ENCODE results near the gene CCL3. TPM values are rescaled to one million over a fixed set of nuclear protein-coding genes. Genes with fewer than 3 reads are reported as not detected.
A peak's percentile ranks its signal among the peaks of the same experiment; 100 is the strongest.
"Not testable (repeated sequence)": the region's sequence is repeated elsewhere in the genome, so short reads cannot be mapped to it uniquely, and the experiment has no call there.

Gene CCL3
- total RNA-seq, 3 donors from 2014 or later, result 1.5 to 4.3 (median 4.1) TPM

DNA sequence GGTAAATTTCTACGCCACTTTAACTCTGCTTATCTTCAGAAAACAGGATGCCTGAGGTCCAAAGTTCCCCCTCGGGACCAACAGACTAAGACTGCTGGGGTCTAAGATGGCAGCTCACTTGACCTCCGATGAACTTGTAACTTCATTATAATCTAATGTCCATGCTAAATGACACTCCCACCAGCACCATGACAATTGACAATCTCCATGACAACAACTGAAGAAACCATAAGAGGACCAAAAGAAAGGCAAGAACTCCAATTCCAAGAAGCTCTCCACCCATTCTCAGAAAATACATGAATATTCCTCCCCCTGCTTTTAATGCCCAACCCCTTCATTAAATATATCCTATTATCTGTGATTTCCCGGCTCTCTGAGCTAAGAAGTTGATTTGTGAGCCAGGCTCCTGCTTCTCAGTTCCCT is 21.1 kb upstream of the CCL3 start:
- Histone ChIP-seq H3K36me3 (ENCODE audit: low read depth) (no peaks in the 10 kb centered on the region), H3K9me3 (no peaks in the 10 kb centered on the region), H3K4me1 (ENCODE audit: low read depth) (no peaks in the 10 kb centered on the region), H3K4me3 (no peak overlapping the region)
- TF ChIP-seq, protein P1, sequence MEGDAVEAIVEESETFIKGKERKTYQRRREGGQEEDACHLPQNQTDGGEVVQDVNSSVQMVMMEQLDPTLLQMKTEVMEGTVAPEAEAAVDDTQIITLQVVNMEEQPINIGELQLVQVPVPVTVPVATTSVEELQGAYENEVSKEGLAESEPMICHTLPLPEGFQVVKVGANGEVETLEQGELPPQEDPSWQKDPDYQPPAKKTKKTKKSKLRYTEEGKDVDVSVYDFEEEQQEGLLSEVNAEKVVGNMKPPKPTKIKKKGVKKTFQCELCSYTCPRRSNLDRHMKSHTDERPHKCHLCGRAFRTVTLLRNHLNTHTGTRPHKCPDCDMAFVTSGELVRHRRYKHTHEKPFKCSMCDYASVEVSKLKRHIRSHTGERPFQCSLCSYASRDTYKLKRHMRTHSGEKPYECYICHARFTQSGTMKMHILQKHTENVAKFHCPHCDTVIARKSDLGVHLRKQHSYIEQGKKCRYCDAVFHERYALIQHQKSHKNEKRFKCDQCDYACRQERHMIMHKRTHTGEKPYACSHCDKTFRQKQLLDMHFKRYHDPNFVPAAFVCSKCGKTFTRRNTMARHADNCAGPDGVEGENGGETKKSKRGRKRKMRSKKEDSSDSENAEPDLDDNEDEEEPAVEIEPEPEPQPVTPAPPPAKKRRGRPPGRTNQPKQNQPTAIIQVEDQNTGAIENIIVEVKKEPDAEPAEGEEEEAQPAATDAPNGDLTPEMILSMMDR (IDR thresholded peaks at IDR 0.05), result no peak
- ATAC-seq (no peak), DNase-seq (no peak)
- intact Hi-C loops (cut with DNase I, micrococcal nuclease), result loop anchor here in 1 of 2 donors (5.0 kb wide), 2 partner anchors 36 to 76 kb away; no protein-coding TSS in a partner anchor

DNA sequence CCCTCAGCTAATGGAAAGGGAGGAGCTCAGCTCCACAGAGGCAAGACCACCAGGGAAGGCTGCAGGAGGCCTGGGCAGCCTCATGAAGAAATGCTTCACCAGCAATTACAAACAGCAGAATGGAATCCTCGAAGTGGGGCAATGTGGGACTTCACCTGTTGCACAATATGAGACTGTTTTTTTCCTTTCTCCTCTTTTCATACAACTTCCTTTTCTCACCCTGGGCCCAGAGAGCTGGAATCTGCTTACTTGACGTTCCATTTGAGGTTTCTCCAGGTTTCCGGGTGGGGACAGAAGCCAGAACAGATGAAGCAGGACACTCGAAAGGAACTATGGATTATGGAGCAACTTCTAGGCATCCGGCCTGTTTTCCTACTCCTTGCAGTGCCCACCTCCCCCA is 18.3 kb upstream of the CCL3 start:
- DNase-seq; H3K4me1 ChIP-seq (ENCODE audit: low read depth); intact Hi-C loops (cut with DNase I, micrococcal nuclease); H3K36me3 ChIP-seq (ENCODE audit: low read depth); ATAC-seq; H3K9me3 ChIP-seq; H3K4me3 ChIP-seq: not testable (repeated sequence)

DNA sequence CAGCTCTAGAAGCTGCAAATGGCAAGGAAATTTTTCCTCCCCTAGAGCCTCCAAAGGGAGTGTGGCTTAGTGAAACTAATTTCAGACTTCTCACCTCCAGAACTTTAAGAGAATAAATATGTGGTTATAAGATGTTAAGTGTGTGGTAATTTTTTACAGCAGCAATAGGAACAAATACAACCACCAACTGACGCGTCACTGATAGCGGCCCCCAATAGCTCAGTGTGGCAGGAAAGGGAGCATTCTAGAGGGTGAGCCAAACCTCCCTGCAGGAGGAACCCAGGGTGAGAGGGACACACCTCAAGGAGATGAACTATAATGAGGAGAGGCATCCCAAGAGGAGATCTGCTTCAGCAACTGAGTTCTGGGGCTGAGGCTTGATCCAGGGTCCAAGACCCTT is 17.7 kb upstream of the CCL3 start:
- intact Hi-C loops (cut with DNase I, micrococcal nuclease), result no loop called here
- DNase-seq (no peak), ATAC-seq (peak; percentile 36)
- Histone ChIP-seq H3K36me3 (ENCODE audit: low read depth) (no peaks in the 10 kb centered on the region), H3K4me1 (ENCODE audit: low read depth) (no peaks in the 10 kb centered on the region), H3K4me3 (no peak overlapping the region), H3K9me3 (no peaks in the 10 kb centered on the region)
- TF ChIP-seq, protein P1 (IDR thresholded peaks at IDR 0.05), result no peak

DNA sequence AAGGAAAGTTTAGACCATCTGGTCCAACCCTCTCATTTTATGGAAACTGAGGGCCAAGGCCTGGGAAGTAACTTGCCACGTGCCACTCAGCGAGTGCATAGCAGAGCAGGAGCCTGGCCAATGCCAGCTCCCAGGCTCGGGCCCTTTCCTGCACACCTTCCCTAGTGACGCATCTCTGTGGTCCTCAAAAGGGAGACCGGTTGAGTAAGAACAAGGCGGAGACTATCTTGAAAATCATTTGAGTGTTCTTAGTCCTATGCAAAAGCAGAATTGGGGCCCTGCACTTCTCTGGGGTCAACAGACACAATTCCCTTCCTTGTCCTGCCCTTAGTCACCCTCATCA is 16.5 kb upstream of the CCL3 start:
- TF ChIP-seq, protein P1 (IDR thresholded peaks at IDR 0.05), result no peak
- no peaks in the 10 kb centered on the region for H3K36me3 ChIP-seq (ENCODE audit: low read depth)
- H3K4me1 ChIP-seq (ENCODE audit: low read depth), result no peaks in the 10 kb centered on the region
- DNase-seq, result no peak
- no peak overlapping the region for H3K4me3 ChIP-seq
- intact Hi-C loops (cut with DNase I, micrococcal nuclease), result no loop called here
- H3K9me3 ChIP-seq, result no peaks in the 10 kb centered on the region
- no peak for ATAC-seq

DNA sequence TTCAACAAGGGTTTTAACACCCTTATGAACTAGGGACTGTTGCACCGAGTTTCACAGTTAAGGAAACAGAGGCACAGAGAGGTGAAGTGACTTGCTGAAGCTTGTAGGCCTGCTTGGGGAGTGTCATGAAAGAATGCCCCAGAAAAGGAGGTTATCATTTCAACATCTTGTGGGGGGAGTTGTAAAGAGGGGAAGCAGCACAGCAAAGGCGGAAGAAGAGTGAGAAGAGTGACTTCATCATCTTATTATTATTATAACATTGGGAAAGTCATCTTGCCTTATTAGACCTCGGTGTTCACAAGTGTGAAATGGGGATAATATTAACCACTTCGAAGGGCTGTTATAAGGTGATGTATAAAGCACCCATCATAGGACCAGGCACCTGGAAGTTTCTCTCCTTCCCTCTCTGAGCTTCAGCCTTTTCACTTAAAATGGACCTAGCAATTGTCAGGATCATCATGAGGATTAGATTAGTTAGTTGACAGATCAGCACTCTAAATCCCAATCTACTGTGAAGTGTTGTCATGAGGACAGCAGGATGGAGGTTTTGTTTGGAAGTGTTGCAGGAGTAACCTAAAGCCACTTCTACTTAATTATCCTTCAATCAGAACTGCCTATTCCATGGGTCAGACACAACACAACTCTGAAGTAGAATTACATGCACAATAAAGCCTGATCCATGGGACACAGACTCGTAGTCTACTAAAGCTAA is 16.0 kb upstream of the CCL3 start:
- intact Hi-C loops (cut with DNase I, micrococcal nuclease), result no loop called here
- no peak for ATAC-seq

DNA sequence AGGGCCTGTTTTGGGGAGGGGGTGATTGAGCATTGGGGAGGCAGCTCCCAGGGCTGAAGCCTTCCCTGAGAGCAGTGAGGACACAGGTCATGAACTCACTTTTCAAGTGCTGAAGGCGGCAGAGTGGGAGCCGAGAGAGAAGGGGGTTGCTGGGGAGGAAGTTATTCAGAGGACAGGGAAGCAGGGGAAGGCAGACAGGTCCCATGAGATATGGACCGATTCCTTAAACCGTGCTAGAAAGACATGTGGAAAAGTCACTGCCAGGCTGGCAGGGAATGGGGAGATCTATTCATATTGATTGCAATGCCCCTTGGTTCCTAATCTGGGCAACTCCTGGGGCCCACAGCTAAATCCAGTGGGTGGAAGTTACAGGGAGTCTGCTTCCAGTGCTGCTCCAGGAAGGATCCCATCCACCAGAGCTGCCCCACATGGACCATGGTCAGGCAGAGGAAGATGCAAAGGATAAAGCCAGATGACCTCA is 14.8 kb upstream of the CCL3 start:
- DNase-seq (no peak), ATAC-seq (no peak)
- Histone ChIP-seq H3K4me1 (ENCODE audit: low read depth) (no peaks in the 10 kb centered on the region), H3K9me3 (no peaks in the 10 kb centered on the region), H3K4me3 (no peak overlapping the region), H3K36me3 (ENCODE audit: low read depth) (no peaks in the 10 kb centered on the region)
- TF ChIP-seq, protein P1 (IDR thresholded peaks at IDR 0.05), result no peak
- intact Hi-C loops (cut with DNase I, micrococcal nuclease), result no loop called here

More for the DNA sequence above, 16.0 kb upstream of the CCL3 start:
- Histone ChIP-seq H3K36me3 (ENCODE audit: low read depth) (no peaks in the 10 kb centered on the region), H3K9me3 (no peaks in the 10 kb centered on the region), H3K4me1 (ENCODE audit: low read depth) (no peaks in the 10 kb centered on the region), H3K4me3 (no peak overlapping the region)
- TF ChIP-seq, protein P1 (IDR thresholded peaks at IDR 0.05), result no peak
- DNase-seq, result no peak

DNA sequence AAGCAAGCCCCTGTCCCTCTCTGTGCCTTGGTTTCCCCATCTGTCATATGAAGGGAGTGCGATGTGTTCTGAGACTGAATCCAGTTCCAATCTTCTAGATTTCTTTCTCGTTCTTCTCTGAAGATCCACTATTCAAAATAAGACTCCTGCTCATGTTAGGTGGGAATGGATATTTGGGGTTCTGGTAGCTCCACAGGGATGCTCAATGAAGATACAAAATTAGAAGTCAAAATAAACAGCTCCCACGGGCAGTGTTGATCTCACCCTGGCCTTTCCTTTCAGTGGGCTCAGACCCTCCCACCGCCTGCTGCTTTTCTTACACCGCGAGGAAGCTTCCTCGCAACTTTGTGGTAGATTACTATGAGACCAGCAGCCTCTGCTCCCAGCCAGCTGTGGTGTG is 14.3 kb upstream of the CCL3 start:
- H3K36me3 ChIP-seq (ENCODE audit: low read depth); H3K4me3 ChIP-seq; DNase-seq; intact Hi-C loops (cut with DNase I, micrococcal nuclease); H3K9me3 ChIP-seq; H3K4me1 ChIP-seq (ENCODE audit: low read depth): not testable (repeated sequence)
- ATAC-seq, result peak; percentile 16

DNA sequence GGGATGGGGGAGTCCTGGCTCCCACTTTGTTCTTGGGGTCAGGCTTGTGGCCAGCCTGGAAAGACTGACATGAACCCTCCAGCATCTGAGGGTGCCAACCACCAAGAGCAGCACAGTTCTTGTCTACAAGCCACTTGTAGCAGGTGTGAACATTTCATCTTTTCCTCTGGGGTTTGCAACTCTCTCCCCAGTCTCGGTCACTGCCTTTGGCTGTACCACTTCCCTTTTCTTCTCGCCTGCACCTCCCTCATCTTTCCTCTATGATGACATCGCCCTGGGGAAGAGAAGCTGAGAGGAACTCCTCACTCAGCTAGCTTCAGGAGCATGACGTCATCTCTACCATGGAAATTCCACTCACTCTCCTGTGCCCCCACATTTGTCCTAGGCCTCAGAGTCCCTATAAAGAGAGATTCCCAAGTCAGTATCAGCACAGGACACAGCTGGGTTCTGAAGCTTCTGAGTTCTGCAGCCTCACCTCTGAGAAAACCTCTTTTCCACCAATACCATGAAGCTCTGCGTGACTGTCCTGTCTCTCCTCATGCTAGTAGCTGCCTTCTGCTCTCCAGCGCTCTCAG is 13.5 kb upstream of the CCL3 start, which contains the start of gene CCL4:
Gene CCL4, plus strand, starts transcription at position 427 of the 575 bp plus-strand sequence. Its CDS starts 79 bp downstream, at position 506.
- H3K4me1 ChIP-seq (ENCODE audit: low read depth); intact Hi-C loops (cut with DNase I, micrococcal nuclease); H3K9me3 ChIP-seq; DNase-seq; H3K36me3 ChIP-seq (ENCODE audit: low read depth); H3K4me3 ChIP-seq: not testable (repeated sequence)
- peak; percentile 79 for ATAC-seq

DNA sequence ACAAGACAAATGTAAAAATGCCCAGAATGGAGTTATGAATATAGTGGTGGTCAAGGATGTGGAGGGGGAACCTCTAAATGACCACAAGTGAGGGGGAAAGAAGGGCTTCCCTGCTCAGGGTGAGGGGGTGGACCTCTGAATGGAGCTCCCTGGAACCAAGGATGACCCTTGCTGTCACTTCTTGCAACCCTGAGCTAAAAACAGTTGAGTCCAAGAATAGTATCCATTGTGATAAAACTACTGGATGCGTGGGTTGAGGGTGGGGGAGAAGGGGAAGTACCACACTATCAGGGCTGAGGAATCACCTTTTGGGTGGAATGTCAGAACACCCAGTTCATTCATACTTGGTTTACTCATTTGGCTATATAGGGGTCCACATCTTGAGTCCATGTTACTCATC is 9.1 kb upstream of the CCL3 start:
- ATAC-seq; H3K9me3 ChIP-seq; H3K4me3 ChIP-seq; H3K4me1 ChIP-seq (ENCODE audit: low read depth); intact Hi-C loops (cut with DNase I, micrococcal nuclease); DNase-seq; H3K36me3 ChIP-seq (ENCODE audit: low read depth): not testable (repeated sequence)

Measured in mucosa of descending colon (tissue), 3 donors.